Measurements from ENCODE around the gene PNMA6E. TPM values are rescaled to one million over a fixed set of nuclear protein-coding genes. Genes with fewer than 3 reads are reported as not detected.

The PNMA6E gene
- total RNA-seq, 1 donor: 0.10 TPM

- H3K4me3 ChIP-seq (ENCODE audit: low read length): no peak overlapping the region
- H3K27me3 ChIP-seq (ENCODE audit: insufficient read depth, low read length): no peaks in the 10 kb centered on the region
- H3K9me3 ChIP-seq (ENCODE audit: low read depth, low read length): no peaks in the 10 kb centered on the region
Measured at GRCh38 chrX:153442463-153442862, 41.3 kb upstream of the PNMA6E start.

GRCh38 chrX:153441981-153442380, 40.8 kb upstream of the PNMA6E start:
- no peaks in the 10 kb centered on the region for H3K27me3 ChIP-seq (ENCODE audit: insufficient read depth, low read length)
- no peak overlapping the region for H3K4me3 ChIP-seq (ENCODE audit: low read length)
- H3K4me1 ChIP-seq (ENCODE audit: insufficient read depth, low read length): no peaks in the 10 kb centered on the region
- no peaks in the 10 kb centered on the region for H3K9me3 ChIP-seq (ENCODE audit: low read depth, low read length)

More at GRCh38 chrX:153442463-153442862, 41.3 kb upstream of the PNMA6E start:
- no peaks in the 10 kb centered on the region for H3K4me1 ChIP-seq (ENCODE audit: insufficient read depth, low read length)

GRCh38 chrX:153441296-153441695, 40.1 kb upstream of the PNMA6E start:
- Histone ChIP-seq H3K9me3 (ENCODE audit: low read depth, low read length) (no peaks in the 10 kb centered on the region), H3K4me1 (ENCODE audit: insufficient read depth, low read length) (no peaks in the 10 kb centered on the region), H3K27me3 (ENCODE audit: insufficient read depth, low read length) (no peaks in the 10 kb centered on the region), H3K4me3 (ENCODE audit: low read length) (no peak overlapping the region)

GRCh38 chrX:153440556-153441135, 39.5 kb upstream of the PNMA6E start:
- no peaks in the 10 kb centered on the region for H3K27me3 ChIP-seq (ENCODE audit: insufficient read depth, low read length)
- no peak overlapping the region for H3K4me3 ChIP-seq (ENCODE audit: low read length)
- H3K4me1 ChIP-seq (ENCODE audit: insufficient read depth, low read length): no peaks in the 10 kb centered on the region

GRCh38 chrX:153439977-153440376, 38.8 kb upstream of the PNMA6E start:
- Histone ChIP-seq H3K4me1 (ENCODE audit: insufficient read depth, low read length) (no peaks in the 10 kb centered on the region), H3K27me3 (ENCODE audit: insufficient read depth, low read length) (no peaks in the 10 kb centered on the region), H3K4me3 (ENCODE audit: low read length) (no peak overlapping the region), H3K9me3 (ENCODE audit: low read depth, low read length) (no peaks in the 10 kb centered on the region)

More at GRCh38 chrX:153440556-153441135, 39.5 kb upstream of the PNMA6E start:
- no peaks in the 10 kb centered on the region for H3K9me3 ChIP-seq (ENCODE audit: low read depth, low read length)

- Histone ChIP-seq H3K27me3 (ENCODE audit: insufficient read depth, low read length) (no peaks in the 10 kb centered on the region), H3K9me3 (ENCODE audit: low read depth, low read length) (no peaks in the 10 kb centered on the region), H3K4me1 (ENCODE audit: insufficient read depth, low read length) (no peaks in the 10 kb centered on the region), H3K4me3 (ENCODE audit: low read length) (no peak overlapping the region)
Measured at GRCh38 chrX:153438532-153438931, 37.4 kb upstream of the PNMA6E start.

GRCh38 chrX:153435845-153436244, 34.7 kb upstream of the PNMA6E start:
- H3K4me1 ChIP-seq (ENCODE audit: insufficient read depth, low read length): no peaks in the 10 kb centered on the region
- H3K4me3 ChIP-seq (ENCODE audit: low read length): no peak overlapping the region
- no peaks in the 10 kb centered on the region for H3K27me3 ChIP-seq (ENCODE audit: insufficient read depth, low read length)
- H3K9me3 ChIP-seq (ENCODE audit: low read depth, low read length): no peaks in the 10 kb centered on the region

GRCh38 chrX:153434801-153435200, 33.7 kb upstream of the PNMA6E start:
- Histone ChIP-seq H3K4me3 (ENCODE audit: low read length) (no peak overlapping the region), H3K27me3 (ENCODE audit: insufficient read depth, low read length) (no peaks in the 10 kb centered on the region), H3K4me1 (ENCODE audit: insufficient read depth, low read length) (no peaks in the 10 kb centered on the region), H3K9me3 (ENCODE audit: low read depth, low read length) (no peaks in the 10 kb centered on the region)

GRCh38 chrX:153433781-153434285, 32.7 kb upstream of the PNMA6E start:
- H3K4me3 ChIP-seq (ENCODE audit: low read length): no peak overlapping the region
- no peaks in the 10 kb centered on the region for H3K9me3 ChIP-seq (ENCODE audit: low read depth, low read length)
- no peaks in the 10 kb centered on the region for H3K27me3 ChIP-seq (ENCODE audit: insufficient read depth, low read length)
- H3K4me1 ChIP-seq (ENCODE audit: insufficient read depth, low read length): no peaks in the 10 kb centered on the region

GRCh38 chrX:153433161-153433680, 32.1 kb upstream of the PNMA6E start:
- H3K4me3 ChIP-seq (ENCODE audit: low read length): no peak overlapping the region
- no peaks in the 10 kb centered on the region for H3K9me3 ChIP-seq (ENCODE audit: low read depth, low read length)
- H3K27me3 ChIP-seq (ENCODE audit: insufficient read depth, low read length): no peaks in the 10 kb centered on the region
- no peaks in the 10 kb centered on the region for H3K4me1 ChIP-seq (ENCODE audit: insufficient read depth, low read length)

- H3K27me3 ChIP-seq (ENCODE audit: insufficient read depth, low read length): no peaks in the 10 kb centered on the region
- H3K4me3 ChIP-seq (ENCODE audit: low read length): no peak overlapping the region
- H3K9me3 ChIP-seq (ENCODE audit: low read depth, low read length): no peaks in the 10 kb centered on the region
- no peaks in the 10 kb centered on the region for H3K4me1 ChIP-seq (ENCODE audit: insufficient read depth, low read length)
Measured at GRCh38 chrX:153430796-153431195, 29.6 kb upstream of the PNMA6E start.

- no peaks in the 10 kb centered on the region for H3K4me1 ChIP-seq (ENCODE audit: insufficient read depth, low read length)
- no peaks in the 10 kb centered on the region for H3K9me3 ChIP-seq (ENCODE audit: low read depth, low read length)
- no peak overlapping the region for H3K4me3 ChIP-seq (ENCODE audit: low read length)
- H3K27me3 ChIP-seq (ENCODE audit: insufficient read depth, low read length): no peaks in the 10 kb centered on the region
Measured at GRCh38 chrX:153426204-153426603, 25.1 kb upstream of the PNMA6E start.

- Histone ChIP-seq H3K4me1 (ENCODE audit: insufficient read depth, low read length) (no peaks in the 10 kb centered on the region), H3K27me3 (ENCODE audit: insufficient read depth, low read length) (no peaks in the 10 kb centered on the region), H3K9me3 (ENCODE audit: low read depth, low read length) (no peaks in the 10 kb centered on the region), H3K4me3 (ENCODE audit: low read length) (no peak overlapping the region)
Measured at GRCh38 chrX:153423652-153424051, 22.5 kb upstream of the PNMA6E start.

- Histone ChIP-seq H3K4me3 (ENCODE audit: low read length) (no peak overlapping the region), H3K9me3 (ENCODE audit: low read depth, low read length) (no peaks in the 10 kb centered on the region), H3K4me1 (ENCODE audit: insufficient read depth, low read length) (no peaks in the 10 kb centered on the region), H3K27me3 (ENCODE audit: insufficient read depth, low read length) (no peaks in the 10 kb centered on the region)
Measured at GRCh38 chrX:153421856-153422255, 20.7 kb upstream of the PNMA6E start.

GRCh38 chrX:153420851-153421599, 19.9 kb upstream of the PNMA6E start:
- H3K27me3 ChIP-seq (ENCODE audit: insufficient read depth, low read length): no peaks in the 10 kb centered on the region
- H3K4me1 ChIP-seq (ENCODE audit: insufficient read depth, low read length): peaks cover 3% of the 10 kb centered on the region
- no peak overlapping the region for H3K4me3 ChIP-seq (ENCODE audit: low read length)
- H3K9me3 ChIP-seq (ENCODE audit: low read depth, low read length): no peaks in the 10 kb centered on the region

Measured in mononuclear cell (primary cell).